Sigmoid colon (tissue), 7 donors: ENCODE results near the gene CWC27. TPM values are rescaled to one million over a fixed set of nuclear protein-coding genes. Genes with fewer than 3 reads are reported as not detected.

Experiments used
- DNase-seq: peaks from one replicate; pipeline ENCODE4 v3.0.0-alpha.2; 2019
- H3K27ac ChIP-seq, 4 donors: fragments of 200-600 bp; sonication (generic); one replicate each; pipeline ENCODE4 v1.5.1; 2016 to 2019; ENCODE audit warnings: mild to moderate bottlenecking in 1 of 4
- H3K27me3 ChIP-seq, 3 donors: fragments of 200-600 bp; sonication (generic); one replicate each; pipeline ENCODE4 v1.5.1; 2019; ENCODE audit warnings: mild to moderate bottlenecking in 1 of 3
- H3K36me3 ChIP-seq, 4 donors: fragments of 200-600 bp; sonication (generic); one replicate each; pipeline ENCODE4 v1.5.1; 2016 to 2019
- H3K4me1 ChIP-seq, 4 donors: fragments of 200-600 bp; sonication (generic); one replicate each; pipeline ENCODE4 v1.5.1; 2017 to 2019
- H3K4me3 ChIP-seq, 4 donors: fragments of 200-600 bp; sonication (generic); one replicate each; pipeline ENCODE4 v1.5.1; 2017 to 2019; ENCODE audit warnings: mild to moderate bottlenecking in 2 of 4, moderate library complexity in 1 of 4
- H3K9me3 ChIP-seq, 4 donors: fragments of 200-600 bp in 3 of 4; sonication (generic) in 3 of 4; one replicate each; pipeline versions ENCODE4 v1.5.1 to v1.6.1; 2013 to 2019
- EP300 ChIP-seq, 4 donors: sonication (generic); formaldehyde crosslinking; IDR thresholded peaks; one replicate each; pipeline ENCODE4 v1.6.1; 2017; ENCODE audit warnings: antibody characterized with exemption in 4 of 4
- POLR2A ChIP-seq, 2 donors: fragments of 450-650 bp; IDR thresholded peaks; one replicate each; pipeline ENCODE4 v1.6.1; 2016; ENCODE audit warnings: antibody characterized with exemption in 2 of 2, mild to moderate bottlenecking in 2 of 2, moderate library complexity in 2 of 2
- POLR2AphosphoS5 ChIP-seq, 4 donors: sonication (generic); formaldehyde crosslinking; IDR thresholded peaks; one replicate each; pipeline ENCODE4 v1.6.1; 2017; ENCODE audit warnings: antibody characterized with exemption in 4 of 4
- WGBS, 2 donors: extraction: QIAGEN DNeasy Blood & Tissue Kit; methylation state at CpG; one replicate each; pipeline ENCODE4 v1.1.7; 2013; 5-methylcytosine and 5-hydroxymethylcytosine counted together
- intact Hi-C: fragments of 100-400 bp; cut with DNase I; formaldehyde crosslinking; loops from one replicate; pipeline ENCODE4 v1.15.1; 2023
- polyA plus RNA-seq, 3 donors: library from polyadenylated mRNA; stranded (reverse); fragments of 200-250 nt; gene quantifications; one replicate each; pipeline ENCODE4 v1.2.3, GENCODE V29; 2013
- total RNA-seq, 4 donors: library from RNA; depleted of rRNA; stranded (reverse); fragments of >200 nt; gene quantifications; one replicate each; pipeline ENCODE4 v1.1.0, GENCODE V29; 2016
- TF ChIP-seq, protein P1 (sequence below), 4 experiments: fragments of 450-650 bp in 3 of 4; fragments of 200-600 bp in 1 of 4; IDR thresholded peaks; one replicate each; pipeline ENCODE4 v1.5.1; 2016 to 2019; ENCODE audit warnings: antibody characterized with exemption in 4 of 4, mild to moderate bottlenecking in 3 of 4, moderate library complexity in 2 of 4
- donor health status: healthy with polysubstance abuse.
- donor health status: Bipolar disorder and iron deficiency.
- donor health status: healthy.

CWC27 gene
- total and polyA plus RNA-seq, 7 donors, result 11.3 to 27.7 (median 18.9) TPM

DNA sequence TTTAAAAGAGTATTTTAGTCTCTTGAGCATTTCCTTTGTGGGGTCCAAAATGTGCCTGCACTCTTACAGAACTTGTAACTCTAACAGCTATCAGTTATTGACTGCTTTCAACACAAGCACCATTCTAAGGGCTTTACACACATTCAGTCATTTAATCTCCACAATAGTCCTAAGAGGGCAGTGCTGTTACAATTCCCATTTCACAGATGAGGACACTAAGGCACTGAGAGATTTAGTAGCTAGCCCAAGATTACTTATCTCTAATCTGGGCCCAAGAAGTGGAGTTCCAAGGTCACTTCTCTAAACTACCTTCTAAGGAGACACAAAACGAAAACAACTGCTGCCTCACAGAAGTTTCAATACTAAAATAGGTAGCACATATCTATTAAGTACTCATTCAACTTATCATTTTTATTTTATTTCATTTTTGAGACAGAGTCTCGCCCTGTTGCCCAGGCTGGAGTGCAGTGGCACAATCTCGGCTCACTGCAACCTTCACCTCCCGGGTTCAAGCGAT is 275.2 kb downstream of the CWC27 start:
- no peak overlapping the region for H3K4me3 ChIP-seq
- H3K9me3 ChIP-seq, result no peaks in the 10 kb centered on the region
- H3K4me1 ChIP-seq, result no peaks in the 10 kb centered on the region
- 90% methylated on average over 5 of the region's 5 CpGs for WGBS, 2 donors
- H3K36me3 ChIP-seq, result no peaks in the 10 kb centered on the region
- TF ChIP-seq POLR2A (IDR thresholded peaks at IDR 0.05) (no peak), POLR2AphosphoS5 (IDR thresholded peaks at IDR 0.05) (no peak), EP300 (IDR thresholded peaks at IDR 0.05) (no peak)
- TF ChIP-seq, protein P1, sequence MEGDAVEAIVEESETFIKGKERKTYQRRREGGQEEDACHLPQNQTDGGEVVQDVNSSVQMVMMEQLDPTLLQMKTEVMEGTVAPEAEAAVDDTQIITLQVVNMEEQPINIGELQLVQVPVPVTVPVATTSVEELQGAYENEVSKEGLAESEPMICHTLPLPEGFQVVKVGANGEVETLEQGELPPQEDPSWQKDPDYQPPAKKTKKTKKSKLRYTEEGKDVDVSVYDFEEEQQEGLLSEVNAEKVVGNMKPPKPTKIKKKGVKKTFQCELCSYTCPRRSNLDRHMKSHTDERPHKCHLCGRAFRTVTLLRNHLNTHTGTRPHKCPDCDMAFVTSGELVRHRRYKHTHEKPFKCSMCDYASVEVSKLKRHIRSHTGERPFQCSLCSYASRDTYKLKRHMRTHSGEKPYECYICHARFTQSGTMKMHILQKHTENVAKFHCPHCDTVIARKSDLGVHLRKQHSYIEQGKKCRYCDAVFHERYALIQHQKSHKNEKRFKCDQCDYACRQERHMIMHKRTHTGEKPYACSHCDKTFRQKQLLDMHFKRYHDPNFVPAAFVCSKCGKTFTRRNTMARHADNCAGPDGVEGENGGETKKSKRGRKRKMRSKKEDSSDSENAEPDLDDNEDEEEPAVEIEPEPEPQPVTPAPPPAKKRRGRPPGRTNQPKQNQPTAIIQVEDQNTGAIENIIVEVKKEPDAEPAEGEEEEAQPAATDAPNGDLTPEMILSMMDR (IDR thresholded peaks at IDR 0.05), result no peak
- no peaks in the 10 kb centered on the region for H3K27me3 ChIP-seq
- no peak for DNase-seq
- intact Hi-C loops, result no loop called here
- H3K27ac ChIP-seq, result no peak overlapping the region

DNA sequence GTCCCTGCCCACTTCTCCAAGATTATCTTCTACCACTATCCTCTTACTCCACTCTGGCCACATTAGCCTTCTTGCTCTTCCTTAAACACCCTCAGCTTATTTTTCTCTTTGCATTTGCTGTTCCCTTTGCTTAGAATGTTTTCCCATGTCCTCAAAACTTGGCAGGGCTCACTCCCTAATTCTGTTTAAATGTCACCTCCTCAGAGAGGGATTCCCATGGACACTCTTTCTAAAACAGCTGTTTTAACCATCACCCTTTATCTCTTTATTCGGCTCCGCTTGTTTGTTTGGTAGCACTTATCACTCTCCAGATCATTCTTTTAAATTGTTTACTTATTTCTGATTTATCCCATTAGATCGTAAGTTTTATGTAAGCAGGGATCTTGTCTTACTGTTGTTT is 278.5 kb downstream of the CWC27 start:
- Histone ChIP-seq H3K4me3 (no peak overlapping the region), H3K36me3 (no peaks in the 10 kb centered on the region), H3K27ac (no peak overlapping the region), H3K4me1 (peaks cover 0 to 21% (median 9%) of the 10 kb centered on the region in 4 donors), H3K27me3 (no peaks in the 10 kb centered on the region), H3K9me3 (no peaks in the 10 kb centered on the region)
- intact Hi-C loops, result no loop called here
- no peak for TF ChIP-seq POLR2A (IDR thresholded peaks at IDR 0.05)
- TF ChIP-seq, protein P1 (IDR thresholded peaks at IDR 0.05), result no peak
- TF ChIP-seq EP300 (IDR thresholded peaks at IDR 0.05), result no peak
- TF ChIP-seq POLR2AphosphoS5 (IDR thresholded peaks at IDR 0.05), result no peak
- DNase-seq, result no peak
- WGBS, 2 donors, result 62 to 71% methylated on average over 3 of the region's 3 CpGs

DNA sequence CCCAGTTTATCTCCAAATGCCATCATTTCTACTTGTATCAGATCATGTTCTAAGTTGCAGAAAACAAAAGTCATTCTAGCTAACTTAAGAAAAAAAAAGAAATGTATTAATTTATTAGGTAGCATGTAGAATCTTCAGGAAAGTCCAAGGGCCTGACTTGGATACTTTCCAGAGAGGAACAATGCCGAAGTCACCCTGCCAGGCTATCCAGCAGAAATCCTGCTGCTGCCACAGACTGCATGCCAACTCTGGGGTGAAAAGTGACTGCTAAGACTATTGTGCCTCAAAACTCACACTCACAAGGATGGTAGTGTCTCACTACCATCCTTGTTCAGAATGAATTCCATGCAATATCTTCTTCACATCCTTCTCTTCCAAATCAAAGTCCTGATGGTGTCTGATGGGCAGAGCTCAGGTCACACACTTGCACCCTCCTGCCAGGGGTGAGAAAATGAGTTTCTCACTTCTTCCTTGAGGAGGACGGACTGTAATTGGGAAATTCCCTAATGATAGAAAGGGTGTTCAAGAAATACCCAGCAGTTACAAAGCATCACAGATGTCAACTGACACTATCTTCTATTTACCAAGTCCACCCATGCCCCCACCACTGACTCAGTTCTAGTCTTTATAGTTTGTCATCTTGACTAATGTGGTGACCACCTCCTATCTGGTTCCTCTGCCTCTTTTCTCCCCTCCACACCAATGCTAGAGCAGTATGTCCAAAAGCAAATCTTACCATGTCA is 279.4 kb downstream of the CWC27 start:
- no peak overlapping the region for H3K4me3 ChIP-seq
- DNase-seq, result no peak
- 50 to 72% methylated on average over 2 of the region's 2 CpGs for WGBS, 2 donors
- no peak overlapping the region for H3K27ac ChIP-seq
- H3K27me3 ChIP-seq, result no peaks in the 10 kb centered on the region
- peaks cover 0 to 21% (median 9%) of the 10 kb centered on the region in 4 donors for H3K4me1 ChIP-seq
- intact Hi-C loops, result no loop called here
- no peaks in the 10 kb centered on the region for H3K9me3 ChIP-seq
- no peaks in the 10 kb centered on the region for H3K36me3 ChIP-seq
- no peak for TF ChIP-seq POLR2AphosphoS5 (IDR thresholded peaks at IDR 0.05)
- no peak for TF ChIP-seq POLR2A (IDR thresholded peaks at IDR 0.05)
- TF ChIP-seq EP300 (IDR thresholded peaks at IDR 0.05), result no peak
- TF ChIP-seq, protein P1 (IDR thresholded peaks at IDR 0.05), result no peak

DNA sequence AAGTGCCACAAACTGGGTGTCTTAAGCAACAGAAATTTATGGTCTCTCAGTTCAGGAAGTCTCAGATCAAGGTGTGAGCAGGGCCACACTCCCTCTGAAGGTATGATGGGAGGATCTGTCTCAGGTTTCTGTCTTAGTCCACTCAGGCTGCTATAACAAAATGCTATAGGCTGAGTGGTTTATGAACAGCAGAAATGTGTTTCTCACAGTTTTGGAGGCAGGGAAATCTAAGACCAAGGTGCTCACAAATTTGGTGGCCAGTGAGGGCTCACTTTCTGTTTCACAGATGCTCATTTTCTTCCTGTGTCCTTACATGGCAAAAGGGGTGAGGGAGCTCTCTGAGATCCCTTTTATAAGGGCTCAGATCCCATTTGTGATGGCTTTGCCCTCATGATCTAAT is 281.4 kb downstream of the CWC27 start:
- intact Hi-C loops, result no loop called here
- H3K36me3 ChIP-seq, result no peaks in the 10 kb centered on the region

DNA sequence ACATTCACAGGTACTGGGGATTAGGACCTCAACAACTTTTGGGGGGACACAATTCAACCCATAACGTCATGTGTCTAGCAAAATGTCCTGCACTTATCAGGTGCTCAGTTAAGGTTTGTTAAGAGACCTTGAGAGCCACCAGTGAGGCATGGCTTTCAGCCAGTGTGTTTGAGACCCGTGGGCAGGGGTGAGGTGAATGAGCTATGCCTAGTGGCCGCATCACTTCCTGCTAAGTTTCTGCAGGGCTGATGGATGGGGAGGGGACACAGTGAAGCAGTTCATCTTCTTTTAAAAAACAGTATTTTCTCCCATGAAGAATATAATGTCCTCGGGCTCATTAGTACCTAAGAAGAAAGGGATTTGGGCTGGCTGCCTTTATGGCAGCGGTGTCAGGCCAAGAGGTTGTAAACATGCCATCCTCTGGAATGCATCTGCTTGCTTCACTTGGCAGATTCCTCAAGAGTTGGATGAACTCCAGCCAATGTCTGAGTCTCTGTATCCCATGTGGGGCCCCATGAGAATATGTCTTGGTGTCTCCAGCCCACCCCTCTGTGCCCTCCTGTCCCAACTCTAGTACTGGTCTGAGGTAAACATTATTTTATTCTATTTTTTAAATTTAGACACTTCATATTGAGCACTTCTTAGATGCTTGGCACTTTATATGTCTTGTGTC is 282.2 kb downstream of the CWC27 start:
- no peak for DNase-seq
- 66 to 70% methylated on average over 5 of the region's 5 CpGs for WGBS, 2 donors
- peak overlapping the region; percentile 37 to 61 (median 51) for H3K27ac ChIP-seq

More for the DNA sequence above, 281.4 kb downstream of the CWC27 start:
- H3K9me3 ChIP-seq, result no peaks in the 10 kb centered on the region
- no peak for DNase-seq
- peak overlapping the region in 1 of 4 donors; percentile 61 for H3K27ac ChIP-seq
- peaks cover 0 to 21% (median 9%) of the 10 kb centered on the region in 4 donors for H3K4me1 ChIP-seq
- no peaks in the 10 kb centered on the region for H3K27me3 ChIP-seq
- TF ChIP-seq POLR2AphosphoS5 (IDR thresholded peaks at IDR 0.05), result no peak
- no peak for TF ChIP-seq EP300 (IDR thresholded peaks at IDR 0.05)
- no peak for TF ChIP-seq POLR2A (IDR thresholded peaks at IDR 0.05)
- H3K4me3 ChIP-seq, result no peak overlapping the region

More for the DNA sequence above, 282.2 kb downstream of the CWC27 start:
- intact Hi-C loops, result no loop called here
- Histone ChIP-seq H3K27me3 (no peaks in the 10 kb centered on the region), H3K9me3 (no peaks in the 10 kb centered on the region), H3K4me1 (peaks cover 0 to 21% (median 9%) of the 10 kb centered on the region in 4 donors), H3K36me3 (no peaks in the 10 kb centered on the region), H3K4me3 (no peak overlapping the region)
- TF ChIP-seq POLR2AphosphoS5 (IDR thresholded peaks at IDR 0.05) (peak in 3 of 4 donors; percentile 14 to 76 (median 74)), POLR2A (IDR thresholded peaks at IDR 0.05) (no peak)
